H1 (cell line): ENCODE results near the gene NOP16. TPM values are rescaled to one million over a fixed set of nuclear protein-coding genes. Genes with fewer than 3 reads are reported as not detected.

Source experiments
- CHD7 ChIP-seq: fragments of 300-600 bp; sonication (generic); IDR thresholded peaks from 2 replicates; pipeline ENCODE4 v1.7.1; 2012; ENCODE audit warnings: low read length, moderate library complexity, mild to moderate bottlenecking, inconsistent platforms; ENCODE audit not compliant: insufficient replicate concordance
- GABPA ChIP-seq: IDR thresholded peaks from 2 replicates; pipeline ENCODE4 v1.6.1; 2011; ENCODE audit warnings: mild to moderate bottlenecking, low read length, moderate library complexity, borderline replicate concordance; ENCODE audit not compliant: insufficient read depth
- RBBP5 ChIP-seq: IDR thresholded peaks from 2 replicates; pipeline ENCODE4 v1.7.1; 2012; ENCODE audit warnings: low read depth, mild to moderate bottlenecking, inconsistent platforms, low read length, moderate library complexity, borderline replicate concordance
- SP4 ChIP-seq: IDR thresholded peaks from 2 replicates; pipeline ENCODE4 v1.6.1; 2012; ENCODE audit warnings: low read length, inconsistent platforms
- TCF12 ChIP-seq: IDR thresholded peaks from 2 replicates; pipeline ENCODE4 v1.6.1; 2011; ENCODE audit warnings: low read depth, mild to moderate bottlenecking, low read length
- polyA plus RNA-seq, 7 experiments: library from polyadenylated mRNA; depleted of rRNA in 3 of 7; stranded (reverse) in 5 of 7; unstranded in 2 of 7; fragments of >200 nt in 5 of 7; fragments of 200-250 nt in 2 of 7; gene quantifications; 1 replicate in 5 of 7; 2 replicates in 1 of 7; 4 replicates in 1 of 7; pipeline versions ENCODE4 v1.2.1 to v1.2.3, GENCODE V29; 2011 to 2013; ENCODE audit warnings: missing spikeins in 2 of 7, mixed read lengths in 2 of 7
- total RNA-seq: library from RNA; stranded (reverse); fragmentation: NEBNext Ultra II Directional; extraction: Animal tissue kit (Norgen Biotek cat#: 25700); gene quantifications from 2 replicates; pipeline ENCODE4 v1.2.1, GENCODE V29; 2021

The NOP16 gene
- total and polyA plus RNA-seq, 2 of the 8 experiments (the other 6 are each of a cell fraction or from before 2014, with no cell fraction given) = 46.9 to 65.2 TPM

GRCh38 chr5:176353533-176353932 is 34.9 kb downstream of the NOP16 start (continued):
- TF ChIP-seq CHD7 (no peak), GABPA (no peak), SP4 (no peak), RBBP5 (no peak), TCF12 (no peak)
